ENCODE results near the gene PSKH1.

Gene PSKH1

DNA sequence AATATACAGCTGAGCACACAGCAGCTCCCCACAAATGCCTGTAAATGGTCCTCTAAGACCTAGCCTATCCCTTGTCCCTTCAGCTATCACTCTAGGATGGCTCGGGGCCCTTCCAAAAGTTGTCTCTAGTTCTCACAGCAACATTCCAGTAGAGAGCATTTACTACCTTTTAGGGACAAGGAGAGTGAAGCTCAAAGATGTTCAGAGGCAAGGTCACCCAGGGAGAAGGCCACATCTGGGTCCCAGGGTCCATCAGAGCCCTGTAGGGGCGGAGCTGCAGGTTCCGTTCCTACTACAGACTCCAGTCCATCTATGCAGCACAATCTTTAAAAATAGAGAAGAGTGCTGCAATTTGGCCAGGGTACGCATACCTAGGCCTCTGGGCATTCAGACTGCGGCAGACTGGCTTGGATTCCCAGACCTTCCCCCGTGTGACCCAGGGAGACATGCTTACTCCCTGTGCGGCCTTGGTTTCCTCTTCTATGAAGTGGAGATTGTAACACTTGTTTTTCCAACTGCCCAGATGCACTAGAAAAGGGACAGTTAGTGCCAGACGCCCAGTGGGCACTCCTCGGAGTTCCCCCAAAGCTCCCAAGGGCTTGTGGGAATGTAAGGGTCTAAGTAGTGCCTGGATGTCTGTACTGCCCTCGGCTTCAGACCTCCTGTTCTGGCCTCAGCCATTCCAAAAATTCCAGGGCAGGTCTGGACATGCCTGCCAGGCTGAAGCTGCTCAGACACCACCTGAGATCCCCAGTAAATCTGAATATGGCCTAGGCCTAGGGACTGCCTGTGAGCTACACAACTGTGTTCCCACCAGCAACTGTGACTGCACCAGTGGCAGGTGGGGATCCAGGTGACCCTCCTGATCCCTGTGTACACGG is 72.9 kb downstream of the PSKH1 start:
- Histone ChIP-seq H3K27ac (ENCODE audit: poor library complexity, severe bottlenecking) (peak overlapping the region; percentile 77), H3K36me3 (ENCODE audit: low read depth) (peaks cover 38% of the 10 kb centered on the region), H3K4me1 (ENCODE audit: insufficient read depth, poor library complexity, severe bottlenecking) (peaks cover 28% of the 10 kb centered on the region), H3K27me3 (ENCODE audit: insufficient read depth, poor library complexity, severe bottlenecking) (no peaks in the 10 kb centered on the region), H3K4me3 (ENCODE audit: severe bottlenecking) (peak overlapping the region; percentile 77), H3K9me3 (ENCODE audit: severe bottlenecking) (no peaks in the 10 kb centered on the region)
- TF ChIP-seq, protein P1, sequence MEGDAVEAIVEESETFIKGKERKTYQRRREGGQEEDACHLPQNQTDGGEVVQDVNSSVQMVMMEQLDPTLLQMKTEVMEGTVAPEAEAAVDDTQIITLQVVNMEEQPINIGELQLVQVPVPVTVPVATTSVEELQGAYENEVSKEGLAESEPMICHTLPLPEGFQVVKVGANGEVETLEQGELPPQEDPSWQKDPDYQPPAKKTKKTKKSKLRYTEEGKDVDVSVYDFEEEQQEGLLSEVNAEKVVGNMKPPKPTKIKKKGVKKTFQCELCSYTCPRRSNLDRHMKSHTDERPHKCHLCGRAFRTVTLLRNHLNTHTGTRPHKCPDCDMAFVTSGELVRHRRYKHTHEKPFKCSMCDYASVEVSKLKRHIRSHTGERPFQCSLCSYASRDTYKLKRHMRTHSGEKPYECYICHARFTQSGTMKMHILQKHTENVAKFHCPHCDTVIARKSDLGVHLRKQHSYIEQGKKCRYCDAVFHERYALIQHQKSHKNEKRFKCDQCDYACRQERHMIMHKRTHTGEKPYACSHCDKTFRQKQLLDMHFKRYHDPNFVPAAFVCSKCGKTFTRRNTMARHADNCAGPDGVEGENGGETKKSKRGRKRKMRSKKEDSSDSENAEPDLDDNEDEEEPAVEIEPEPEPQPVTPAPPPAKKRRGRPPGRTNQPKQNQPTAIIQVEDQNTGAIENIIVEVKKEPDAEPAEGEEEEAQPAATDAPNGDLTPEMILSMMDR (IDR thresholded peaks at IDR 0.05; ENCODE audit: poor library complexity, severe bottlenecking) = no peak
- ATAC-seq (ENCODE audit: low read depth) = peak; percentile 15; the same call in 1 of the 3 replicates
- no peak for DNase-seq (ENCODE audit: low spot score)

DNA sequence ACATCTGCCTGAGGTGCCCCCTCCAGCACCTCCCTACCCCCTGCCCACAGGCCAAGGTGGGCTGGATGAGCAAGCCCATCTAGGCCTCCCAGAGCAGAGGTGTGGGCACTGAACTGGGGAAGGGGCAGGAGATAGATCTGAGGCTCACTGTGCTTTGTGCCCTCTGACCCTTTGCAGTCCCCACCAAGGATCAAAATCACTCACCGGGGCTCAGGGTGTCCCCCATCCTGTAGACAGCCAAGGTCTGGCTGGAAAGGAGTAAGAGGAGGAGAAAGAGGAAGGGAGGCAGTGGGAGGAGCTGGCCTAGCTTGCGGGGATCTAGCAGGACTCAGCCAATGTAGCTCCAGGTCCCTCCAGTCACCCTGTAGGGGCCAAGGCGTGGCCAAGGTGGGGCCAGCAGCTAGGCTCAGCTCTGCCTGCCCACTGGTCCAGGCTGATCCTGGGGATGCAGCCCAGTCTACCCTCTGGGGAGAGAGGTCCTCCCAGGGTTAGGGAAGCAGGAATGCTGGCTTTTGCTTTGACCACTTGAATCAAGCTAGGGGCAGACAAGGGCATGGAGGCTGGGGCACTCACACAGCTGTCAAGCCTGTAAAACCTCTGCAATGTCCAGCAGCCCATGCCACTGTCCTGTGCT is 73.6 kb downstream of the PSKH1 start:
- Histone ChIP-seq H3K27me3 (ENCODE audit: insufficient read depth, poor library complexity, severe bottlenecking) (no peaks in the 10 kb centered on the region), H3K36me3 (ENCODE audit: low read depth) (peaks cover 33% of the 10 kb centered on the region), H3K27ac (ENCODE audit: poor library complexity, severe bottlenecking) (peak overlapping the region; percentile 77), H3K9me3 (ENCODE audit: severe bottlenecking) (no peaks in the 10 kb centered on the region), H3K4me1 (ENCODE audit: insufficient read depth, poor library complexity, severe bottlenecking) (peaks cover 22% of the 10 kb centered on the region), H3K4me3 (ENCODE audit: severe bottlenecking) (peak overlapping the region; percentile 77)
- TF ChIP-seq, protein P1 (IDR thresholded peaks at IDR 0.05; ENCODE audit: poor library complexity, severe bottlenecking) = no peak
- peak; percentile 48 for ATAC-seq (ENCODE audit: low read depth)
- peak; percentile 75 for DNase-seq (ENCODE audit: low spot score)

DNA sequence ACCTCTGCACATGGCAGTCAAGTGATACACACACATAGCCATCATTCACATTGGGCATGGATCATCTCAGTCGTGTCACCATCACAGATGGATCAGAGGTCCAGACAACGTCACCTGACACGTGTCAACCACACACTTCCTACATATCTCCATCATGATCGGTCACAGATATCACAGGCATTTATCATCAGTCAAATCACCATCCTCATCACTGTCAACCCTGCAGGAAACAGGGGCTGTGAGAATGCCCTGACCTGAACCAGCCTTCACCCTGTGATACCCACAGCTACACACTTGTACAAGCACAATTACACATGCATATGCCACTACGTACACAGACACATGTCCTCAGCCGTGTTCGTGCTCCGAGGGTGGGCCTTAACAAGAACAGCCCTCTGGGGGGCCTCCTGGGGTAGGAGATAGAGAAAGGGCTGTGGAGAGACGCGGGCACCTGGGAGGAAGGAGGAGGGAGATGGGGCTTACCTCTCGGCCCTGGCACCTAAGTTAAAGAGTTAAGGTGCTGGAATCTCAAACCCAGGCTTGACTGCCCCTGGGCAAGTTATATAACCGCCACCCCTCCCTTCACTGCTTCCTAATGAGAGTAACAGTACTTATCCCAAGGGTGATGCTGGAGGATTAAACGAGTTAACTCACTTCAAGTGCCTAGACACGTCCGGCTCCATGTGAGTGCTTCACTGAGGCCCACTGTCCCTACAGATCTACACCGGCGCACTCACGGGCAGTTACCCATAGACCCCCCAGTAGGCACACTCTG is 74.3 kb downstream of the PSKH1 start:
- peak overlapping the region; percentile 77 for H3K27ac ChIP-seq (ENCODE audit: poor library complexity, severe bottlenecking)

DNA sequence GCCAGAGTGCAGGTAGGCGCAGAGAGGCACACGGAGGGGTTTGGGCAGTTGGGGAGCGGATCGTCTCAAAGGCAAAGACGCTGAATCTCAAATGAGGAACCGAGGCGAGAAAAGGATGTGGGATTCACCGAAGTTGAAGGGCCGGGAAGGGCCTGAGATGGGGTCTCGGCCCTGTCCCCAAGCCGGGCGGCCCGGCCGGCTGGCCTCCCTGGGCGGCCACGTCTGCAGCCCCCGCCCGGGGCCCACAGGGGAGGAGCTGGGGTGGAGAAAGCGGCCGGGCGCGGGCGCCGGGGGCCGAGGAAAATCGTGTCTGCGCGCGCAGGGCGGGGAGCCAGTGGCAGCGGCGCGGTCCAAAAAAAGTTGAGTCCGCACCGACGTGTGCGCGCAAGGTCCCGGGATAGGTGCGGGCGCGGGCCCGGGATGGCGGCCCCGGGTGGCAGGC is 74.9 kb downstream of the PSKH1 start:
- TF ChIP-seq, protein P1 (IDR thresholded peaks at IDR 0.05; ENCODE audit: poor library complexity, severe bottlenecking) = no peak
- Histone ChIP-seq H3K27me3 (ENCODE audit: insufficient read depth, poor library complexity, severe bottlenecking) (no peaks in the 10 kb centered on the region), H3K9me3 (ENCODE audit: severe bottlenecking) (no peaks in the 10 kb centered on the region), H3K36me3 (ENCODE audit: low read depth) (peaks cover 22% of the 10 kb centered on the region), H3K27ac (ENCODE audit: poor library complexity, severe bottlenecking) (peak overlapping the region; percentile 77), H3K4me3 (ENCODE audit: severe bottlenecking) (peak overlapping the region; percentile 77), H3K4me1 (ENCODE audit: insufficient read depth, poor library complexity, severe bottlenecking) (peaks cover 16% of the 10 kb centered on the region)
- no peak for DNase-seq (ENCODE audit: low spot score)
- peak; percentile 4; the same call in 2 of the 3 replicates for ATAC-seq (ENCODE audit: low read depth)

More for the DNA sequence above, 74.3 kb downstream of the PSKH1 start:
- no peaks in the 10 kb centered on the region for H3K9me3 ChIP-seq (ENCODE audit: severe bottlenecking)
- H3K4me3 ChIP-seq (ENCODE audit: severe bottlenecking) = peak overlapping the region; percentile 77
- peaks cover 28% of the 10 kb centered on the region for H3K36me3 ChIP-seq (ENCODE audit: low read depth)
- peak; percentile 4; the same call in 2 of the 3 replicates for ATAC-seq (ENCODE audit: low read depth)
- peaks cover 16% of the 10 kb centered on the region for H3K4me1 ChIP-seq (ENCODE audit: insufficient read depth, poor library complexity, severe bottlenecking)
- no peaks in the 10 kb centered on the region for H3K27me3 ChIP-seq (ENCODE audit: insufficient read depth, poor library complexity, severe bottlenecking)
- no peak for DNase-seq (ENCODE audit: low spot score)
- TF ChIP-seq, protein P1 (IDR thresholded peaks at IDR 0.05; ENCODE audit: poor library complexity, severe bottlenecking) = no peak
